Measurements from ENCODE around the gene WDR70. TPM values are rescaled to one million over a fixed set of nuclear protein-coding genes. Genes with fewer than 3 reads are reported as not detected.

The WDR70 gene
- total RNA-seq, 1 donor from 2014 or later = 31.3 TPM

- no peak overlapping the region for H3K27ac Mint-ChIP-seq (ENCODE audit: unreplicated experiment)
- H3K27me3 Mint-ChIP-seq (ENCODE audit: low read depth, unreplicated experiment) = no peaks in the 10 kb centered on the region
- no peak overlapping the region for H3K4me3 Mint-ChIP-seq (ENCODE audit: unreplicated experiment)
- no peaks in the 10 kb centered on the region for H3K9me3 Mint-ChIP-seq (ENCODE audit: unreplicated experiment)
- Histone ChIP-seq H3K4me1 (ENCODE audit: insufficient read depth, low read length) (no peaks in the 10 kb centered on the region), H3K9me3 (ENCODE audit: insufficient read depth, low read depth, low read length) (no peaks in the 10 kb centered on the region), H3K79me2 (ENCODE audit: insufficient read depth, low read length) (no peaks in the 10 kb centered on the region), H2AFZ (ENCODE audit: low read depth, low read length) (no peak overlapping the region), H3K36me3 (ENCODE audit: insufficient read depth, low read length) (no peaks in the 10 kb centered on the region), H3K27ac (ENCODE audit: low read depth, low read length) (no peak overlapping the region), H3K4me2 (ENCODE audit: low read length) (no peak overlapping the region), H3K27me3 (ENCODE audit: insufficient read depth, low read length) (no peaks in the 10 kb centered on the region), H3K9ac (ENCODE audit: low read length) (no peak overlapping the region), H4K20me1 (ENCODE audit: insufficient read depth, low read length) (no peaks in the 10 kb centered on the region), H3K4me3 (ENCODE audit: insufficient read depth, low read depth, low read length) (no peak overlapping the region)
- H3K4me1 Mint-ChIP-seq (ENCODE audit: low read depth, unreplicated experiment) = no peaks in the 10 kb centered on the region
- TF ChIP-seq EZH2 (IDR thresholded peaks at IDR 0.05; ENCODE audit: insufficient read depth, low read length) (no peak), CTCF (IDR thresholded peaks at IDR 0.05; ENCODE audit: insufficient read depth, low read depth, low read length) (no peak)
- DNase-seq (ENCODE audit: low read depth) (no peak), FAIRE-seq (no peak)
- peaks cover 13% of the 10 kb centered on the region for H3K36me3 Mint-ChIP-seq (ENCODE audit: low read depth, unreplicated experiment)
Measured at GRCh38 chr5:37417347-37417746, 38.2 kb downstream of the WDR70 start.

- no peak for DNase-seq (ENCODE audit: low read depth)
- H3K4me1 Mint-ChIP-seq (ENCODE audit: low read depth, unreplicated experiment) = peaks cover 1% of the 10 kb centered on the region
- peaks cover 12% of the 10 kb centered on the region for H3K36me3 Mint-ChIP-seq (ENCODE audit: low read depth, unreplicated experiment)
- no peak overlapping the region for H3K27ac Mint-ChIP-seq (ENCODE audit: unreplicated experiment)
- no peak overlapping the region for H3K27ac ChIP-seq (ENCODE audit: low read depth, low read length)
- no peaks in the 10 kb centered on the region for H4K20me1 ChIP-seq (ENCODE audit: insufficient read depth, low read length)
- H3K9me3 ChIP-seq (ENCODE audit: insufficient read depth, low read depth, low read length) = no peaks in the 10 kb centered on the region
- H3K4me2 ChIP-seq (ENCODE audit: low read length) = no peak overlapping the region
- no peak overlapping the region for H3K9ac ChIP-seq (ENCODE audit: low read length)
- no peak for FAIRE-seq
- H3K9me3 Mint-ChIP-seq (ENCODE audit: unreplicated experiment) = peaks cover 2% of the 10 kb centered on the region
- H3K4me1 ChIP-seq (ENCODE audit: insufficient read depth, low read length) = no peaks in the 10 kb centered on the region
- H3K4me3 ChIP-seq (ENCODE audit: insufficient read depth, low read depth, low read length) = no peak overlapping the region
- no peak overlapping the region for H2AFZ ChIP-seq (ENCODE audit: low read depth, low read length)
- H3K27me3 Mint-ChIP-seq (ENCODE audit: low read depth, unreplicated experiment) = no peaks in the 10 kb centered on the region
- H3K4me3 Mint-ChIP-seq (ENCODE audit: unreplicated experiment) = no peak overlapping the region
- H3K36me3 ChIP-seq (ENCODE audit: insufficient read depth, low read length) = no peaks in the 10 kb centered on the region
- TF ChIP-seq CTCF (IDR thresholded peaks at IDR 0.05; ENCODE audit: insufficient read depth, low read depth, low read length) = no peak
- no peak for TF ChIP-seq EZH2 (IDR thresholded peaks at IDR 0.05; ENCODE audit: insufficient read depth, low read length)
- no peaks in the 10 kb centered on the region for H3K79me2 ChIP-seq (ENCODE audit: insufficient read depth, low read length)
- H3K27me3 ChIP-seq (ENCODE audit: insufficient read depth, low read length) = no peaks in the 10 kb centered on the region
Measured at GRCh38 chr5:37424441-37424840, 45.3 kb downstream of the WDR70 start.

DNA sequence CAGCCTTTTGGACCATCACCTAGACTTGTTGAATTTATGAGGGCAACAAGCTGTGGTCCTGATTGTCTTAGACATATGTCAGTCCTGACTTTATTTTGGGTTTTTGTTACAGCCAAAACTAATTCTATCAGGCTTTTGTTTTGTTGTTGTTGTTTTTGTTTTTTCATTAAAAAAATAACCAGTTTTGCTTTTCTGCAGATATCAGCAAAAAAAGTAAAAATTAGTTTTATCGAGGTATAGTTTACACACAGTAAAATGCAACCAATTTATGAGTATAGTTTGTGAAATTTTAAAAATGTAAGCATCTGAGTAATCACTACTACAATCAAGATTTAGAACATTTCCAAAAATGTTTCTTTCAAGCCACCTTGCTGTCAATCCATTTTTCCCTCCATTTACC lies 48.9 kb downstream of the WDR70 start:
- H3K4me2 ChIP-seq (ENCODE audit: low read length) = no peak overlapping the region
- Mint-ChIP-seq H3K4me3 (ENCODE audit: unreplicated experiment) (no peak overlapping the region), H3K27me3 (ENCODE audit: low read depth, unreplicated experiment) (no peaks in the 10 kb centered on the region), H3K36me3 (ENCODE audit: low read depth, unreplicated experiment) (peaks cover 15% of the 10 kb centered on the region), H3K9me3 (ENCODE audit: unreplicated experiment) (peaks cover 2% of the 10 kb centered on the region), H3K4me1 (ENCODE audit: low read depth, unreplicated experiment) (peaks cover 1% of the 10 kb centered on the region), H3K27ac (ENCODE audit: unreplicated experiment) (no peak overlapping the region)
- no peaks in the 10 kb centered on the region for H3K36me3 ChIP-seq (ENCODE audit: insufficient read depth, low read length)
- no peak overlapping the region for H3K4me3 ChIP-seq (ENCODE audit: insufficient read depth, low read depth, low read length)
- FAIRE-seq = no peak
- H3K79me2 ChIP-seq (ENCODE audit: insufficient read depth, low read length) = peaks cover 2% of the 10 kb centered on the region
- TF ChIP-seq CTCF (IDR thresholded peaks at IDR 0.05; ENCODE audit: insufficient read depth, low read depth, low read length) (no peak), EZH2 (IDR thresholded peaks at IDR 0.05; ENCODE audit: insufficient read depth, low read length) (no peak)
- H4K20me1 ChIP-seq (ENCODE audit: insufficient read depth, low read length) = no peaks in the 10 kb centered on the region
- no peak for DNase-seq (ENCODE audit: low read depth)
- no peaks in the 10 kb centered on the region for H3K27me3 ChIP-seq (ENCODE audit: insufficient read depth, low read length)
- no peaks in the 10 kb centered on the region for H3K4me1 ChIP-seq (ENCODE audit: insufficient read depth, low read length)
- no peak overlapping the region for H2AFZ ChIP-seq (ENCODE audit: low read depth, low read length)
- no peak overlapping the region for H3K9ac ChIP-seq (ENCODE audit: low read length)
- no peaks in the 10 kb centered on the region for H3K9me3 ChIP-seq (ENCODE audit: insufficient read depth, low read depth, low read length)
- H3K27ac ChIP-seq (ENCODE audit: low read depth, low read length) = no peak overlapping the region

Data from astrocyte (in vitro differentiated cells and primary cell).